Measurements from ENCODE around the gene CBY3.

The CBY3 gene

GRCh38 chr5:179729303-179729702 lies 48.5 kb upstream of the CBY3 start:
- Histone ChIP-seq H4K20me1 (ENCODE audit: insufficient read depth, low read length) (peaks cover 6% of the 10 kb centered on the region; the same call in 1 of the 2 replicates), H2AFZ (ENCODE audit: low read depth, low read length) (no peak overlapping the region), H3K79me2 (ENCODE audit: insufficient read depth, low read length) (peaks cover 17% of the 10 kb centered on the region), H3K27ac (ENCODE audit: low read length) (no peak overlapping the region), H3K4me3 (ENCODE audit: low read depth in 1 of 2, low read length in 2 of 2) (no peak overlapping the region), H3K36me3 (ENCODE audit: insufficient read depth, low read length) (peaks cover 65% of the 10 kb centered on the region), H3K4me1 (ENCODE audit: insufficient read depth, low read length) (peaks cover 18% of the 10 kb centered on the region), H3K4me2 (ENCODE audit: insufficient read depth, low read length) (no peak overlapping the region), H3K9ac (ENCODE audit: low read depth, low read length) (no peak overlapping the region), H3K9me3 (ENCODE audit: insufficient read depth, low read length, severe bottlenecking) (no peaks in the 10 kb centered on the region), H3K27me3 (ENCODE audit: insufficient read depth, low read length, poor library complexity) (no peaks in the 10 kb centered on the region)
- TF ChIP-seq CTCF (IDR thresholded peaks at IDR 0.05; ENCODE audit: borderline replicate concordance, extremely low read depth, low read length, poor library complexity, severe bottlenecking) (no peak), EZH2 (IDR thresholded peaks at IDR 0.05; ENCODE audit: borderline replicate concordance, low read depth, low read length, severe bottlenecking) (no peak)
- DNase-seq (no peak), ATAC-seq (ENCODE audit: insufficient read depth, low read depth) (no peak)

GRCh38 chr5:179727106-179727505 lies 46.3 kb upstream of the CBY3 start:
- H3K27ac ChIP-seq (ENCODE audit: low read length) = no peak overlapping the region

GRCh38 chr5:179724163-179724562 lies 43.3 kb upstream of the CBY3 start:
- ATAC-seq (ENCODE audit: insufficient read depth, low read depth) (no peak), DNase-seq (no peak)
- peaks cover 95% of the 10 kb centered on the region for H3K36me3 ChIP-seq (ENCODE audit: insufficient read depth, low read length)
- no peak overlapping the region for H3K4me2 ChIP-seq (ENCODE audit: insufficient read depth, low read length)
- no peak overlapping the region for H2AFZ ChIP-seq (ENCODE audit: low read depth, low read length)
- no peaks in the 10 kb centered on the region for H3K9me3 ChIP-seq (ENCODE audit: insufficient read depth, low read length, severe bottlenecking)
- H3K27ac ChIP-seq (ENCODE audit: low read length) = no peak overlapping the region
- H4K20me1 ChIP-seq (ENCODE audit: insufficient read depth, low read length) = peaks cover 8% of the 10 kb centered on the region; the same call in 1 of the 2 replicates
- no peak overlapping the region for H3K4me3 ChIP-seq (ENCODE audit: low read depth in 1 of 2, low read length in 2 of 2)
- peaks cover 26% of the 10 kb centered on the region for H3K79me2 ChIP-seq (ENCODE audit: insufficient read depth, low read length)
- no peak overlapping the region for H3K9ac ChIP-seq (ENCODE audit: low read depth, low read length)
- H3K27me3 ChIP-seq (ENCODE audit: insufficient read depth, low read length, poor library complexity) = no peaks in the 10 kb centered on the region
- no peak for TF ChIP-seq CTCF (IDR thresholded peaks at IDR 0.05; ENCODE audit: borderline replicate concordance, extremely low read depth, low read length, poor library complexity, severe bottlenecking)
- no peak for TF ChIP-seq EZH2 (IDR thresholded peaks at IDR 0.05; ENCODE audit: borderline replicate concordance, low read depth, low read length, severe bottlenecking)
- H3K4me1 ChIP-seq (ENCODE audit: insufficient read depth, low read length) = no peaks in the 10 kb centered on the region

More at GRCh38 chr5:179727106-179727505, 46.3 kb upstream of the CBY3 start:
- no peak overlapping the region for H2AFZ ChIP-seq (ENCODE audit: low read depth, low read length)
- H3K4me2 ChIP-seq (ENCODE audit: insufficient read depth, low read length) = no peak overlapping the region
- H3K4me3 ChIP-seq (ENCODE audit: low read depth in 1 of 2, low read length in 2 of 2) = no peak overlapping the region
- DNase-seq = no peak
- peaks cover 87% of the 10 kb centered on the region for H3K36me3 ChIP-seq (ENCODE audit: insufficient read depth, low read length)
- TF ChIP-seq CTCF (IDR thresholded peaks at IDR 0.05; ENCODE audit: borderline replicate concordance, extremely low read depth, low read length, poor library complexity, severe bottlenecking) (no peak), EZH2 (IDR thresholded peaks at IDR 0.05; ENCODE audit: borderline replicate concordance, low read depth, low read length, severe bottlenecking) (no peak)
- no peaks in the 10 kb centered on the region for H3K9me3 ChIP-seq (ENCODE audit: insufficient read depth, low read length, severe bottlenecking)
- H3K27me3 ChIP-seq (ENCODE audit: insufficient read depth, low read length, poor library complexity) = no peaks in the 10 kb centered on the region
- peaks cover 3% of the 10 kb centered on the region; the same call in 1 of the 2 replicates for H4K20me1 ChIP-seq (ENCODE audit: insufficient read depth, low read length)
- ATAC-seq (ENCODE audit: insufficient read depth, low read depth) = no peak
- no peak overlapping the region for H3K9ac ChIP-seq (ENCODE audit: low read depth, low read length)
- H3K79me2 ChIP-seq (ENCODE audit: insufficient read depth, low read length) = peaks cover 13% of the 10 kb centered on the region; the same call in 1 of the 2 replicates
- H3K4me1 ChIP-seq (ENCODE audit: insufficient read depth, low read length) = peaks cover 7% of the 10 kb centered on the region

- H2AFZ ChIP-seq (ENCODE audit: low read depth, low read length) = no peak overlapping the region
- H3K4me1 ChIP-seq (ENCODE audit: insufficient read depth, low read length) = no peaks in the 10 kb centered on the region
- H3K79me2 ChIP-seq (ENCODE audit: insufficient read depth, low read length) = peaks cover 53% of the 10 kb centered on the region
- ATAC-seq (ENCODE audit: insufficient read depth, low read depth) = no peak
- DNase-seq = no peak
- H3K27me3 ChIP-seq (ENCODE audit: insufficient read depth, low read length, poor library complexity) = no peaks in the 10 kb centered on the region
- no peak overlapping the region for H3K27ac ChIP-seq (ENCODE audit: low read length)
- no peak overlapping the region for H3K4me3 ChIP-seq (ENCODE audit: low read depth in 1 of 2, low read length in 2 of 2)
- H3K9me3 ChIP-seq (ENCODE audit: insufficient read depth, low read length, severe bottlenecking) = no peaks in the 10 kb centered on the region
- TF ChIP-seq EZH2 (IDR thresholded peaks at IDR 0.05; ENCODE audit: borderline replicate concordance, low read depth, low read length, severe bottlenecking) (no peak), CTCF (IDR thresholded peaks at IDR 0.05; ENCODE audit: borderline replicate concordance, extremely low read depth, low read length, poor library complexity, severe bottlenecking) (no peak)
- peaks cover 17% of the 10 kb centered on the region; the same call in 1 of the 2 replicates for H4K20me1 ChIP-seq (ENCODE audit: insufficient read depth, low read length)
- peaks cover 94% of the 10 kb centered on the region for H3K36me3 ChIP-seq (ENCODE audit: insufficient read depth, low read length)
- no peak overlapping the region for H3K4me2 ChIP-seq (ENCODE audit: insufficient read depth, low read length)
- no peak overlapping the region for H3K9ac ChIP-seq (ENCODE audit: low read depth, low read length)
These were observed 39.4 kb upstream of the CBY3 start for GRCh38 chr5:179720222-179720621.

Data from DND-41 (cell line).